HepG2 (cell line): ENCODE measurements around the gene UXS1. TPM values are rescaled to one million over a fixed set of nuclear protein-coding genes. Genes with fewer than 3 reads are reported as not detected.

Experiments
- ATAC-seq: fragments of 200-7000 bp; cut with Tn5 transposase; 3 replicates; pipeline ENCODE4 v1.9.1; 2020; ENCODE audit warnings: mild to moderate bottlenecking, moderate library complexity
- BruUV-seq: library from RNA; stranded (reverse); fragments of 400-500 nt; replicated peaks from 2 replicates; lab custom pipeline; 2021; lab: Mats Ljungman, UMichigan
- CTCF ChIA-PET: fragments of 300-600 bp; formaldehyde crosslinking; extraction: SDS; loops from one replicate; lab custom pipeline; 2021; ENCODE audit warnings: low total read pairs, inconsistent platforms, low intra/inter-chr PET ratio; lab: Yijun Ruan, JAX
- POLR2A ChIA-PET: fragments of 350-600 bp; sonication (Branson Sonifier 250); formaldehyde crosslinking; loops from one replicate; lab custom pipeline; 2020; ENCODE audit warnings: antibody characterized with exemption, inconsistent platforms; lab: Yijun Ruan, JAX
- DNase-seq: peaks from one replicate; pipeline ENCODE4 v3.0.0-alpha.2; 2015; ENCODE audit warnings: low spot score
- FAIRE-seq: peaks from 3 replicates; lab custom pipeline; 2011; peaks lifted over from hg19 to GRCh38; lab: Jason Lieb, UNC
- H2AFZ ChIP-seq: one replicate; pipeline ENCODE4 v1.6.1; 2011; ENCODE audit warnings: low read length, inconsistent platforms
- H3K27ac ChIP-seq: fragments of 300-600 bp; 3 replicates; pipeline ENCODE4 v1.8.0; 2011; ENCODE audit warnings: mixed run types, mild to moderate bottlenecking, mixed read lengths, low read length, inconsistent platforms; ENCODE audit not compliant: insufficient read depth; ENCODE audit errors: extremely low read length
- H3K27me3 ChIP-seq, 2 experiments: fragments of 200-600 bp in 1 of 2; 2 replicates in 1 of 2; 3 replicates in 1 of 2; pipeline versions ENCODE4 v1.6.0 to v1.8.0; 2011; ENCODE audit warnings: low read length in 2 of 2, mild to moderate bottlenecking in 2 of 2, moderate library complexity in 2 of 2, inconsistent platforms in 1 of 2; ENCODE audit not compliant: insufficient read depth in 2 of 2, control insufficient read depth in 1 of 2
- H3K36me3 ChIP-seq, 2 experiments: fragments of 200-600 bp in 1 of 2; replicated peaks in 1 of 2; 2 replicates in 1 of 2; 3 replicates in 1 of 2; pipeline versions ENCODE4 v1.5.1 to v1.8.0; 2011; ENCODE audit warnings: low read length in 2 of 2, inconsistent platforms in 1 of 2; ENCODE audit not compliant: insufficient read depth in 2 of 2, control insufficient read depth in 1 of 2
- H3K4me1 ChIP-seq: 2 replicates; pipeline ENCODE4 v1.5.1; 2012; ENCODE audit warnings: low read length, inconsistent platforms; ENCODE audit not compliant: insufficient read depth
- H3K4me2 ChIP-seq: 2 replicates; pipeline ENCODE4 v1.6.0; 2011; ENCODE audit warnings: low read depth, low read length, inconsistent platforms
- H3K4me3 ChIP-seq, 3 experiments: fragments of 200-600 bp in 1 of 3; sonication (generic), shearing (Covaris generic) in 1 of 3; replicated peaks in 1 of 3; 2 replicates each; pipeline ENCODE4 v1.5.1; 2011 to 2016; ENCODE audit warnings: low read length in 3 of 3, inconsistent platforms in 2 of 3, low read depth in 2 of 3, mild to moderate bottlenecking in 2 of 3, control low read depth in 1 of 3, mixed read lengths in 1 of 3; ENCODE audit not compliant: insufficient read depth in 1 of 3
- H3K79me2 ChIP-seq: one replicate; pipeline ENCODE4 v1.6.1; 2011; ENCODE audit warnings: low read length, inconsistent platforms; ENCODE audit not compliant: insufficient read depth
- H3K9ac ChIP-seq: 2 replicates; pipeline ENCODE4 v1.6.0; 2011; ENCODE audit warnings: mild to moderate bottlenecking, low read depth, low read length, inconsistent platforms; ENCODE audit not compliant: insufficient read depth
- H3K9me3 ChIP-seq: 2 replicates; pipeline ENCODE4 v1.5.1; 2012; ENCODE audit warnings: mild to moderate bottlenecking, low read length
- H4K20me1 ChIP-seq: 2 replicates; pipeline ENCODE4 v1.6.0; 2011; ENCODE audit warnings: inconsistent platforms, mild to moderate bottlenecking, low read length, moderate library complexity; ENCODE audit not compliant: insufficient read depth
- ATF4 ChIP-seq, 2 experiments: fragments of 450-650 bp in 1 of 2; sonication (generic) in 1 of 2; formaldehyde crosslinking; IDR thresholded peaks; 2 replicates each; pipeline versions ENCODE4 v1.5.0 to v1.8.0; 2020 to 2022; ENCODE audit warnings: mild to moderate bottlenecking in 1 of 2, missing genetic modification reagents in 1 of 2
- BCL6 ChIP-seq: IDR thresholded peaks from 2 replicates; pipeline ENCODE4 v1.6.1; 2016; ENCODE audit warnings: missing genetic modification reagents, missing compliant biosample characterization
- KAT2B ChIP-seq: fragments of 150-350 bp; IDR thresholded peaks from 2 replicates; pipeline ENCODE4 v1.6.1; 2014; ENCODE audit warnings: low read depth, low read length, borderline replicate concordance
- KDM5B ChIP-seq: sonication (generic); formaldehyde crosslinking; IDR thresholded peaks from 2 replicates; pipeline ENCODE4 v1.4.0; 2020; ENCODE audit warnings: missing genetic modification reagents, mild to moderate bottlenecking, borderline replicate concordance
- KMT2B ChIP-seq: IDR thresholded peaks from 2 replicates; pipeline ENCODE4 v1.6.1; 2016; ENCODE audit warnings: missing genetic modification reagents, missing compliant biosample characterization
- MAFK ChIP-seq, 2 experiments: IDR thresholded peaks in 1 of 2; conservative IDR thresholded peaks in 1 of 2; 2 replicates each; pipeline ENCODE4 v1.6.1; 2011; ENCODE audit warnings: improper control_type of control experiment in 2 of 2, low read length in 2 of 2
- NR0B2 ChIP-seq: sonication (generic); formaldehyde crosslinking; IDR thresholded peaks from 2 replicates; pipeline ENCODE4 v1.4.0; 2020; ENCODE audit warnings: mild to moderate bottlenecking, missing genetic modification reagents
- PBX3 ChIP-seq: sonication (generic); formaldehyde crosslinking; IDR thresholded peaks from 2 replicates; pipeline ENCODE4 v1.8.1; 2023; ENCODE audit warnings: missing genetic modification reagents, inconsistent platforms, borderline replicate concordance
- RBAK ChIP-seq: sonication (generic); formaldehyde crosslinking; IDR thresholded peaks from 2 replicates; pipeline ENCODE4 v1.5.1; 2020; ENCODE audit warnings: mild to moderate bottlenecking, missing genetic modification reagents
- SNAPC2 ChIP-seq: sonication (generic); formaldehyde crosslinking; IDR thresholded peaks from 2 replicates; pipeline ENCODE4 v1.8.1; 2022; ENCODE audit warnings: mild to moderate bottlenecking, missing genetic modification reagents
- SP2 ChIP-seq: sonication (generic); formaldehyde crosslinking; IDR thresholded peaks from 2 replicates; pipeline ENCODE4 v1.5.1; 2020; ENCODE audit warnings: mild to moderate bottlenecking, missing genetic modification reagents
- ZNF383 ChIP-seq: sonication (generic); formaldehyde crosslinking; IDR thresholded peaks from 2 replicates; pipeline ENCODE4 v1.4.0; 2020; ENCODE audit warnings: missing genetic modification reagents, mild to moderate bottlenecking, borderline replicate concordance
- ZNF550 ChIP-seq: sonication (generic); formaldehyde crosslinking; IDR thresholded peaks from 2 replicates; pipeline ENCODE4 v1.4.0; 2020; ENCODE audit warnings: mild to moderate bottlenecking, missing genetic modification reagents, borderline replicate concordance
- ZNF775 ChIP-seq: sonication (generic); formaldehyde crosslinking; IDR thresholded peaks from 2 replicates; pipeline ENCODE4 v1.4.0; 2020; ENCODE audit warnings: missing genetic modification reagents, mild to moderate bottlenecking, moderate library complexity, borderline replicate concordance
- WGBS: methylation state at CpG from one replicate; pipeline ENCODE4 v1.1.6; 2017; ENCODE audit warnings: low lambda C conversion rate; 5-methylcytosine and 5-hydroxymethylcytosine counted together
- in situ Hi-C: cut with HindIII; loops from 2 replicates; pipeline ENCODE4 v1.10.0; 2017; ENCODE audit warnings: low pct_unique_long_range_greater_than_20kb; ENCODE audit not compliant: extremely low pct_ligation_motif_present
- intact Hi-C: fragments of 100-400 bp; cut with micrococcal nuclease; formaldehyde crosslinking; loops from one replicate; pipeline ENCODE4 v1.10.0; 2022; ENCODE audit not compliant: unreplicated experiment
- polyA plus RNA-seq, 8 experiments: library from polyadenylated mRNA; depleted of rRNA in 3 of 8; stranded (reverse) in 7 of 8; unstranded in 1 of 8; fragments of >200 nt; fragmentation: Illumina TruSeq in 4 of 8; extraction: Trizol in 4 of 8; gene quantifications; 2 replicates each; pipeline versions ENCODE4 v1.2.1 to v1.2.3, GENCODE V29; 2011 to 2016; ENCODE audit warnings: low read depth in 4 of 8, missing spikeins in 1 of 8, mixed read lengths in 1 of 8; ENCODE audit not compliant: insufficient read depth in 1 of 8
- total RNA-seq, 5 experiments: library from RNA; depleted of rRNA; stranded (reverse); fragments of >200 nt; fragmentation: Illumina TruSeq; extraction: Trizol; gene quantifications; 2 replicates each; pipeline ENCODE4 v1.2.3, GENCODE V29; 2016; ENCODE audit warnings: low read depth in 1 of 5

Gene UXS1
- total and polyA plus RNA-seq, 2 of the 13 experiments (the other 11 are each of a cell fraction or from before 2014, with no cell fraction given): 53.3 to 110 TPM

GRCh38 chr2:106184857-106185256, 9.2 kb downstream of the UXS1 start:
- intact Hi-C loops: no loop called here
- H2AFZ ChIP-seq: no peak overlapping the region
- no peak overlapping the region for H3K9ac ChIP-seq
- ATAC-seq (no peak), FAIRE-seq (no peak), DNase-seq (no peak)
- TF ChIP-seq BCL6 (CRISPR knock-in tag) (no peak), MAFK (conservative IDR thresholded peaks at IDR 0.05 in 1 of 2, IDR thresholded peaks at IDR 0.05 in 1 of 2; ENCODE audit: low read length in 2 of 2) (no peak), SP2 (CRISPR knock-in tag) (no peak), PBX3 (CRISPR knock-in tag) (no peak), ZNF775 (no peak), ZNF550 (CRISPR knock-in tag) (no peak), RBAK (CRISPR knock-in tag) (no peak), KAT2B (no peak), ZNF383 (CRISPR knock-in tag) (no peak), KMT2B (CRISPR knock-in tag) (no peak), ATF4 (CRISPR knock-in tag; IDR thresholded peaks at IDR 0.05) (no peak), NR0B2 (CRISPR knock-in tag) (no peak), KDM5B (CRISPR knock-in tag) (no peak), SNAPC2 (CRISPR knock-in tag) (no peak)
- no peak overlapping the region for H3K4me3 ChIP-seq
- no peak overlapping the region for H3K4me2 ChIP-seq
- peaks cover 93% of the 10 kb centered on the region for H3K79me2 ChIP-seq
- peaks cover 29% of the 10 kb centered on the region for H3K4me1 ChIP-seq
- ChIA-PET CTCF (no interaction called here), POLR2A (no interaction called here)
- H3K27me3 ChIP-seq: no peaks in the 10 kb centered on the region
- 100% methylated on average over 1 of the region's 1 CpG for WGBS
- no peak overlapping the region for H3K27ac ChIP-seq
- H4K20me1 ChIP-seq: peaks cover 4% of the 10 kb centered on the region; the same call in 1 of the 2 replicates
- in situ Hi-C loops: loop anchor here (10.0 to 25.0 kb wide), 2 partner anchors 60 to 848 kb away; partner anchors contain the start of genes C2orf49 and TGFBRAP1
- peaks cover 0 to 18% of the 10 kb centered on the region in 2 experiments; a peak in 3 of 5 replicates for H3K36me3 ChIP-seq
- no peaks in the 10 kb centered on the region for H3K9me3 ChIP-seq
- no TSS peak for BruUV-seq
